ENCODE measurements around the gene SUSD4. TPM values are rescaled to one million over a fixed set of nuclear protein-coding genes. Genes with fewer than 3 reads are reported as not detected.

The SUSD4 gene
- total and polyA plus RNA-seq, 2 experiments from 2014 or later: 5.6 to 8.3 TPM

- Histone ChIP-seq H3K27ac (no peak overlapping the region), H3K9me3 (ENCODE audit: low read depth) (no peaks in the 10 kb centered on the region), H3K4me1 (ENCODE audit: insufficient read depth) (no peaks in the 10 kb centered on the region), H3K9me2 (replicated peaks; ENCODE audit: insufficient read depth) (no peaks in the 10 kb centered on the region), H4K20me1 (ENCODE audit: insufficient read depth, poor library complexity, severe bottlenecking) (no peaks in the 10 kb centered on the region), H3K36me3 (replicated peaks; ENCODE audit: insufficient read depth, low read depth) (no peaks in the 10 kb centered on the region), H3K79me2 (no peaks in the 10 kb centered on the region), H2AFZ (no peak overlapping the region), H3K4me3 (no peak overlapping the region), H3K4me2 (no peak overlapping the region), H3K27me3 (no peaks in the 10 kb centered on the region)
- no peak for DNase-seq (ENCODE audit: low spot score)
- TF ChIP-seq CTCF (IDR thresholded peaks at IDR 0.05; ENCODE audit: poor library complexity) (no peak), EZH2 (IDR thresholded peaks at IDR 0.05; ENCODE audit: borderline replicate concordance) (no peak), EZH2phosphoT487 (IDR thresholded peaks at IDR 0.05; ENCODE audit: low read depth, severe bottlenecking, unreplicated experiment) (no peak)
- WGBS (ENCODE audit: low lambda C conversion rate, missing lambda C conversion rate): 99% methylated on average over 3 of the region's 3 CpGs
Observed at GRCh38 chr1:223227031-223227430, 136.9 kb downstream of the SUSD4 start.

GRCh38 chr1:223226271-223226670 lies 137.7 kb downstream of the SUSD4 start:
- Histone ChIP-seq H2AFZ (no peak overlapping the region), H3K36me3 (replicated peaks; ENCODE audit: insufficient read depth, low read depth) (no peaks in the 10 kb centered on the region), H3K27me3 (no peaks in the 10 kb centered on the region), H3K9me2 (replicated peaks; ENCODE audit: insufficient read depth) (no peaks in the 10 kb centered on the region), H3K79me2 (no peaks in the 10 kb centered on the region), H4K20me1 (ENCODE audit: insufficient read depth, poor library complexity, severe bottlenecking) (no peaks in the 10 kb centered on the region), H3K4me1 (ENCODE audit: insufficient read depth) (no peaks in the 10 kb centered on the region), H3K4me3 (no peak overlapping the region), H3K9me3 (ENCODE audit: low read depth) (no peaks in the 10 kb centered on the region), H3K4me2 (no peak overlapping the region), H3K27ac (no peak overlapping the region)
- 95% methylated on average over 3 of the region's 3 CpGs for WGBS (ENCODE audit: low lambda C conversion rate, missing lambda C conversion rate)
- no peak for DNase-seq (ENCODE audit: low spot score)
- no peak for TF ChIP-seq CTCF (IDR thresholded peaks at IDR 0.05; ENCODE audit: poor library complexity)
- TF ChIP-seq EZH2phosphoT487 (IDR thresholded peaks at IDR 0.05; ENCODE audit: low read depth, severe bottlenecking, unreplicated experiment): no peak
- TF ChIP-seq EZH2 (IDR thresholded peaks at IDR 0.05; ENCODE audit: borderline replicate concordance): no peak

- Histone ChIP-seq H3K27ac (no peak overlapping the region), H3K4me2 (no peak overlapping the region), H3K36me3 (replicated peaks; ENCODE audit: insufficient read depth, low read depth) (no peaks in the 10 kb centered on the region), H3K4me3 (no peak overlapping the region), H4K20me1 (ENCODE audit: insufficient read depth, poor library complexity, severe bottlenecking) (no peaks in the 10 kb centered on the region), H3K4me1 (ENCODE audit: insufficient read depth) (no peaks in the 10 kb centered on the region), H2AFZ (no peak overlapping the region), H3K9me3 (ENCODE audit: low read depth) (no peaks in the 10 kb centered on the region), H3K79me2 (no peaks in the 10 kb centered on the region), H3K27me3 (no peaks in the 10 kb centered on the region), H3K9me2 (replicated peaks; ENCODE audit: insufficient read depth) (no peaks in the 10 kb centered on the region)
- no peak for DNase-seq (ENCODE audit: low spot score)
- TF ChIP-seq EZH2phosphoT487 (IDR thresholded peaks at IDR 0.05; ENCODE audit: low read depth, severe bottlenecking, unreplicated experiment) (no peak), EZH2 (IDR thresholded peaks at IDR 0.05; ENCODE audit: borderline replicate concordance) (no peak), CTCF (IDR thresholded peaks at IDR 0.05; ENCODE audit: poor library complexity) (no peak)
- WGBS (ENCODE audit: low lambda C conversion rate, missing lambda C conversion rate): 81% methylated on average over 6 of the region's 6 CpGs
Observed at GRCh38 chr1:223225481-223225880, 138.5 kb downstream of the SUSD4 start.

GRCh38 chr1:223225061-223225460 lies 138.9 kb downstream of the SUSD4 start:
- H3K27ac ChIP-seq: no peak overlapping the region
- H3K36me3 ChIP-seq (replicated peaks; ENCODE audit: insufficient read depth, low read depth): no peaks in the 10 kb centered on the region
- H4K20me1 ChIP-seq (ENCODE audit: insufficient read depth, poor library complexity, severe bottlenecking): no peaks in the 10 kb centered on the region
- TF ChIP-seq EZH2 (IDR thresholded peaks at IDR 0.05; ENCODE audit: borderline replicate concordance): no peak
- TF ChIP-seq CTCF (IDR thresholded peaks at IDR 0.05; ENCODE audit: poor library complexity): no peak
- no peak for TF ChIP-seq EZH2phosphoT487 (IDR thresholded peaks at IDR 0.05; ENCODE audit: low read depth, severe bottlenecking, unreplicated experiment)
- H3K27me3 ChIP-seq: no peaks in the 10 kb centered on the region
- no peak overlapping the region for H3K4me3 ChIP-seq
- 95% methylated on average over 7 of the region's 7 CpGs for WGBS (ENCODE audit: low lambda C conversion rate, missing lambda C conversion rate)
- H3K9me3 ChIP-seq (ENCODE audit: low read depth): no peaks in the 10 kb centered on the region
- H3K4me1 ChIP-seq (ENCODE audit: insufficient read depth): no peaks in the 10 kb centered on the region
- no peaks in the 10 kb centered on the region for H3K9me2 ChIP-seq (replicated peaks; ENCODE audit: insufficient read depth)
- no peak for DNase-seq (ENCODE audit: low spot score)
- no peaks in the 10 kb centered on the region for H3K79me2 ChIP-seq
- no peak overlapping the region for H2AFZ ChIP-seq
- H3K4me2 ChIP-seq: no peak overlapping the region

Measured in hepatocyte (in vitro differentiated cells).